HG02623 (cell line): Measurements from ENCODE around the gene EPHA10.
"Not testable (repeated sequence)": the region's sequence is repeated elsewhere in the genome, so short reads cannot be mapped to it uniquely, and the experiment has no call there.

Source experiments
- ATAC-seq: cut with Tn5 transposase; IDR thresholded peaks from one replicate; pipeline ENCODE4 v1.9.1; 2021; ENCODE audit warnings: moderate library complexity; ENCODE audit not compliant: unreplicated experiment

Gene EPHA10

DNA sequence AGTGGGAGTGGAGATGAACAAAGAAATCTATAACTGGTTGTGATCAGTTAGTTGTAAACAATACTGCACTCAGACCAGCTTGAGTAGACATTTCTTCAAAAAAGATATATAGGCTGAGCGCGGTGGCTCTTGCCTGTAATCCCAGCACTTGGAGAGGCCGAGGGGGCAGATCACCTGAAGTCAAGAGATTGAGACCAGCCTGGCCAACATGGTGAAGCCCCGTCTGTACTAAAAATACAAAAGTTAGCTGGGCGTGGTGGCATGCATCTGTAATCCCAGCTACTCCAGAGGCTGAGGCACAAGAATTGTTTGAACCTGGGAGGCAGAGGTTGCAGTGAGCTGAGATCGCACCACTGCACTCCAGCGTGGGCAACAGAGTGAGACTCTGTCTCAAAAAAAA lies 26.9 kb downstream of the EPHA10 start:
- ATAC-seq, result not testable (repeated sequence)

DNA sequence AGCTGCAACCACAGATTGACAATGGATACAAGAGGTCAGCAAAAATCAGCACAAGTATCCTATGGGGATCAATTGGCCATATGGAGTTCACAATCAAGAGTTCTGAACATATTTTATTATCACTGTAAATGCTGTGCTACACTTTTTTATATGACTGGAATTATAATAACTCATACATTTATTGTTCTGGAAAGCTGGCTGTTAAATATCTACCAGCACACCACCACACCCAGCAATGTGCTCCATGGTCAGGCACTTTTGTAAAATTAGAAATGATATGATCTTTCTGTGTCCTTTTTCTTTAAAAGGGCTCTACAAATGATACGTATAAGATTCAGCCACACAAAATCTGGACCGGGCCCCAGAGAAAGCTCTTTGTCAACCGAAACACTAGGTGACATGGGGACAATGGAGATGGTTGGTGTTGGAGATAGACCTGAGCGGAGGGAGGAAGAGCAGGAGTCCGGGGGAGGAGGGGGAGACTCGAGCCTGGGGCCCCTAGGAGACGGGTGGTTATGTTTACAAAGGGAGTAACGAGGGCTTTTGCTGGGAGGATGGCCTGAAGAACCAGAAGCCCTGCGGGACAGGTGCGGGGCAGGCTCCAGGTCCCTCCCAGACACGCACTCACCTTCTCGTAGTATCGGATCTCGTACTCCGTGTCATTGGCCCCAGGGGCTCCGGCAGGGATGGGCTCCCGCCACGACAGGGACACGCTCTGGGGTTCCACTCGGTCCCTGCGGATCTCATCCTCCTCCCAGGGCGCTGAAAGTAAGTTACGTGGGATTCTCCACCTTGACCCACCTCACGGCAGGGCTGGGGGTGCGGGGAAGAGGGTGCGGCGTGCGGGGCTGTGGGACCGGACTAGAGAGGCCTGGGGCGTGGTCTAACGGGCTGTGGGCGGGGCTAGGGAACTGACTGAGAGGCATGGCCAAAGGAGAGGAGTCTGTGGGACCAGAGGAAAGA lies 30.0 kb downstream of the EPHA10 start:
- ATAC-seq, result no peak

- ATAC-seq, result no peak
Measured at GRCh38 chr1:37732111-37732780, 32.7 kb downstream of the EPHA10 start.

DNA sequence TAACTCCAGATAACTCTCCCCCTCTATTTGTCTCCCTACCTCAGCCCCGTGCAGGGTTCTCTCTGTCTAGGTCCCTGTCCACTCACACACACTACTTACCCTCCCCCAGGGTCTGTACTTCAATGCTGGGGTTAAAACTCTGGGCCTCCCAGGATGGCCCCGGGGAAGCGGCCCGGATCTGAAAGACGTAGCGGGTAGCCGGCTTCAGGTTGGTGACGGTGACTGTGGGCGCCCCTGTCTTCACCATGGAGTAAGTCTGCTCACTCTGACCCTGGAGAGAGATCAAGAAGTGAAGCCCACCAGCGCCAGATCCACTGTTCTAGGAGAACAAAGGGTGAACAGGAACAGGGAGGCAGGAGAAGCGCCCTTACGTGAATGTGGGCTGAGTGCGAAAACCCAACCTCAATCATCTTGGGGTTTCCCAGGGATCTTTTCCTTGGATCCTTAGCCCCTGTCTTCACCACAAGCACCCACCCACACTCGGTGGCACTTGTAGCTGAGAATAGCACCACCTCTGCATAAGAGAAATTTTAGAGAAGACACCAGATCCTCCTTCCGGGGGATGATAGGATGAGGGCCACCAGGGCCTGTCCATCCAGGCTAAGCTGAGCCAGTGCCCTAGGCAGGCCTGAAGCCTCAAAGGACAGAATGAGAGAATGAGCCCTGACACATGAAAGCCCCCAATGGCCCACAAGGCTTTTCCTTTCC lies 33.5 kb downstream of the EPHA10 start:
- ATAC-seq, result no peak

GRCh38 chr1:37730376-37730775 lies 34.5 kb downstream of the EPHA10 start:
- ATAC-seq, result no peak

- no peak for ATAC-seq
Measured at GRCh38 chr1:37728416-37728815, 36.5 kb downstream of the EPHA10 start.

DNA sequence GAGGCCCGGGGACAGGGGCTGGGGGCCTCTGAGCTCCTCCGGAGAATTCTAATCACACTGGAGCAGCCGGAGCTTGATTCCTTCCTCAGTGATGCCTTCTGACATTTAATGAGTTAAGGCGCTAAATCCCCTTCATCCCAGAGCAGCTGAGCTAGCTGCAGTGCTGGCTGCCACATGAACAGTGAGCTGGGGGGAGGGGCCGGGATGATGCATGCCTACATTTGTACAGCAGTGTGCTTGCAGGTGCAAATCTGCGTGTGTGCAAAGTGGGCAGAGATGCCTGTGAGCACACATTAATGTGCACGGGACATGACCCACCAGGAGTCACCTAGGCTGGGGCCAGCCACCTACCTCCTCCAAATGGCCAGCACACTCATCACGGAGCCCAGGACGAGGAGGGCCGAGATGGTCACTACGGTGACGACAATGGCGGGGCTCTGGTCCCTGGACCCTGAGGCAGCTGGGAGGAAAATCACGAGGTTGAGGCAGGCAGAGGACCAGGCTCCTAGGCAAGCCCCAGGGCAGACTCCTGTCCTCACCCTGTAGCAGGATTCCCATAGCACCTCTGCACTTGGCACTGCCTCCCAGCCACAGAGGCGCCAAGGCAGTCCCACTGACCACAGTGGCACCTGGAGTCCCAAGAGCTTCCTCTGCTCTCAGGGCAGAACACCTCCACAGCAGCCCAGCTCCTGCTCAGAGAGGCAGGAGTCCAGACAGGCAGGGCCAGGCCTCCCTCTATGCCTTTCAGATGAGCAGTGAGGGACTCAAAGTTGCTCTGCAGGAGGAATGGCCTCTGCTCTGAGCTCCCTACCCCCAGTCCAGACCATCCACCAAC lies 38.0 kb downstream of the EPHA10 start:
- no peak for ATAC-seq

DNA sequence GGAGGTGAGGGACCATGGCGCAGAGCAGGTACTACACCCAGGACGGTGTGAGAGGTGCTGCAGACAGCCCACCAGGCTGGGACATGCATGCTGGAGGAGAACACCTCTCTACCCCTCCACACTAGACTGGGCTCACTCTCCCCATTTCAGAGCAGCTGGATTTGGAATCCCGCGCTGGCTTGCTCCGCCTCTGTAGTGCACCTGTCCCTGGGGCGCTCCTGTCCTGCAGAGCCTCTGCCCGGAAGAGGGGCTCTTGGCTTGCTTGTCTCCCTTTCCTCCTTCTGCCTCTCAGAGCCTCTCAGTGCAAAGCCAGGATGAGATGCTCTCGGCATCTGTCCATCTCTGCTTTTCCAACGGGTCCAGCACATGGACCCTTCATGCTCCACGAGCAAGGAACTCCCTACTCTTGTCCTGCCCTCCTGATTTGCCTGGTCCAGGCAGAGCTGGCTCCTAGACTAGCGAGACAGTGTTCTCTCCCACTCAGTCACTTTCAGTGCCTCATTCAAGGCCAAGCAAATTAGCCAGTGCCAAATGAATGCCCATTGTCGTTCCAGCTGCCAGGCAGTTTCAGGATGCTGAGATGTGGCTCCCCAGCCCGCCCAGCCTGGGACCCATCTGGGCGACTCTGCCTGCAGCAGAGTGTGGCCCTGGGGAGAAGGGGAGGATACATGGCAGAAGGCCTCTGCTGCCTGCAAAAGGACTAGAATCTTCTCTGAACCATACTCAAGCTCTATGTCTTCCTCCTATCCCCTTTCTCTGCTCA lies 38.9 kb downstream of the EPHA10 start:
- no peak for ATAC-seq

DNA sequence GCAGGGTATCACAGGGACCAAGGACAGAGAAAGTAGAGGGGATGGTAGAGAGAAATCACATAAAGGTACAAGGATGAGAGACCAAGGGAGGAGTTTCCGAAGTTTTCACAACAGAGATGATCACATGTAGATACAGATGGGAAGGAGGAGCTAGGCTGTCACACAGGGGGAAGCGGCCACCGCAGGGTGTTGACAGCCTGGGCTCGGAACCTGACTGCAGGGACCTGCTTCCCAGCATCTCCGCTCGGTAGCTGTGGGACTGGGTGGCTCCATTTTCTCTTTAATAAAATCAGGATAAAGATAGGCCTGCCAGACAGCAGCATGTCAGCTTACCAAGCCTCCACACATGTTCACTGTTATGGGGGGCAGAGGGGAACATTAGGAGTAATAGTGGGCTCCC lies 40.3 kb downstream of the EPHA10 start:
- ATAC-seq, result no peak

GRCh38 chr1:37723390-37724078 lies 41.4 kb downstream of the EPHA10 start:
- no peak for ATAC-seq

DNA sequence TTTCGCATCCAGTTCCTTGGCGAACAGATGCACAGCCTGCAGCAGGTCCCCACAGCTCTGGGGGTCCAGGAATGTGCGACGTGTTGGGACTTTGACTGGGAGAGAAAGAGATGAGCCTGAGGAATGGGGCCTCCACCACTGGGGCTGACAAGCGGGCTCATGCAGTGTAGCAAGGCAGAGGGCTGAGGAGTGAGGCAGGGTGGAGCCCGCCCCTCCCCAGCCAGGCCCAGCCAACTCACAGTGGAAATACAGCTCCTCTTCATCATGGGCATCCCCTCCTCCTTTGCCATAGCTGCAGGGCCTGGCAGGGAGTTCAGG lies 41.9 kb downstream of the EPHA10 start:
- ATAC-seq, result no peak

GRCh38 chr1:37722181-37723071 lies 42.5 kb downstream of the EPHA10 start:
- no peak for ATAC-seq

DNA sequence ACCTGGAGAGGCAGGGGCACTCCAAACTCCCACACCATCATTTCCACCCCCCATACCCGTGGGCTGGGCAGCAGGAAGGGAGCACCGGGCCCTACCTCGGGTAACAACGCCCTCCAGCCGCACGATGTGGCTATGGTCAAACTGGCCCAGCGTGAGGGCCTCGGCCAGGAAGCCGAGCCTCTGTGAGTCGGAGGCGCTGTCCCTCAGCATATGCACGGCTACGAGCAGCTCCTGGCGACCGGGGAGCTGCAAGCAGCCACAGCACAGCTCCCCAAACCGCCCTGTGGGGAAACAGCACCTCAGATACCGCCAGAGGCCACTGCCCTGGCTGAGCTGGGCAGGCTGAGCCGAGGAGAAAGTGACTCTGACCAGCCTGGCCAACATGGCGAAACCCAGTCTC lies 43.4 kb downstream of the EPHA10 start:
- no peak for ATAC-seq

DNA sequence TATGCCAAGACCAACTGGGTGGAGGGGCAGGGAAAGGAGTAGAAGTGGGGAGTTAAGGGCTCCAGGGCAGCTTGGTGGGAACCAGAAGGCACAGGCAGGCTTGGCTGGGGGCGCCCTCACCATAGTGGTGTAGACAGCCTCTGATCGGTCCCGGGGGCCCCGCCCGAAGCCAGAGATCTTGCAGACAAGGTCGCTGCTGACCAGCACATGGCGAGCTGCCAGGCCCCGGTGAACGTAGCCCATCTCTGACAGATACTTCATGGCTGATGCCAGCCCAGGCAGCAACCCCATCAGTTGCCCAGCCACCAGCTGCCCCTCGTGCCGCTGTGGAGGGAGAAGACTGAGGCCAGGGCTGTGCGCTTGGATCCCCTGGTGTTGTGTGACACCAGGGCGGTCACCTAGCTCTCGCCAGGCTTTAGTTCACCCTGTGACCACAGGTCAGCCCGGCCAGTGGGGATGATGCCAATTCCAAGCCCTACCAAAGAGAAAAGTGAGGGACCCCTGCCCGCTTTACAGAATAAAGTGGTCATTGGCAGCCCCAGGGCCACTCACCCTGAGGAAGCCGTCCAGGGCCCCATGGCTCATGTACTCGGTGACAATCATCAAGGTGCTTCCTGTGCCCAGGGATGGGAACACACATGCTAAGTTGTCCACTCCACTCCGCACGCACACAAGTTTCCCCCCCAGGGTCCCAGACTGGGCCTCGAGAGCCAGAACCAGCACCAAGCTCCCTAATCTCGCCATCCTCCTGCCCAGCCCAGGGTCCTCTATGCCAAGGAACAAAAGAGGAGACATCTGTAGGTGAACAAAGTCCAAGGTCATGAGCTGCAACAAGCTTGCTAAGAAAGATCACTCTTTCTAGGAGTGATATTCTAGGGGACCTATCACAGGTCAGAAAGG lies 44.4 kb downstream of the EPHA10 start:
- ATAC-seq, result no peak

DNA sequence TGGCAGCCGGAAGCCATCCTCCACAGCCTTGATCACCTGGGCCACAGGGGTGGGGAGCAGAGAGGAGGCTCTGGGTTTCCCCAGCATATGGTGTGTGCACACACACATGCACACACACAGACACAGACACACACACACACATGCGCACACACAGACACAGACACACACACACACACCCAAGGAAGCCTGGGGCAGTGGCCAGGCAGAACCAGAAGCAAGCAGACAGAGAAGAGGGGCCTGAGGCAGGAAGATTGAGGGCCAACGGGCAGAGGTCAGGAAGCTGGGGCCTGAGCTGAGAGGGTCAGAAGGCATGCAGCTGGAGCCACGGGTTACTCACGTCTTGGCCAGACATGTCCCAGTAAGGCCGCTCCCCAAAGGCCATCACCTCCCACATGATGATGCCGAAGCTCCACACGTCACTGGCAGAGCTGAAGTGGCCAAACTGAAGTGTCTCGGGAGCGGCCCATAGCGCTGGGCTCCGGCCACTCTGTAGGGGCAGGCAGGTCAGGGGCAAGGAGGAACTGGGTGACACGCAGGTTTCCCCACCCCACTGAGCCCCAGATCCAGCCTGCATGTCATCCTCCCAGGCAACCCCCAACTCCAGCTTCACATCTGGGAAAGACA lies 45.2 kb downstream of the EPHA10 start:
- ATAC-seq, result no peak

DNA sequence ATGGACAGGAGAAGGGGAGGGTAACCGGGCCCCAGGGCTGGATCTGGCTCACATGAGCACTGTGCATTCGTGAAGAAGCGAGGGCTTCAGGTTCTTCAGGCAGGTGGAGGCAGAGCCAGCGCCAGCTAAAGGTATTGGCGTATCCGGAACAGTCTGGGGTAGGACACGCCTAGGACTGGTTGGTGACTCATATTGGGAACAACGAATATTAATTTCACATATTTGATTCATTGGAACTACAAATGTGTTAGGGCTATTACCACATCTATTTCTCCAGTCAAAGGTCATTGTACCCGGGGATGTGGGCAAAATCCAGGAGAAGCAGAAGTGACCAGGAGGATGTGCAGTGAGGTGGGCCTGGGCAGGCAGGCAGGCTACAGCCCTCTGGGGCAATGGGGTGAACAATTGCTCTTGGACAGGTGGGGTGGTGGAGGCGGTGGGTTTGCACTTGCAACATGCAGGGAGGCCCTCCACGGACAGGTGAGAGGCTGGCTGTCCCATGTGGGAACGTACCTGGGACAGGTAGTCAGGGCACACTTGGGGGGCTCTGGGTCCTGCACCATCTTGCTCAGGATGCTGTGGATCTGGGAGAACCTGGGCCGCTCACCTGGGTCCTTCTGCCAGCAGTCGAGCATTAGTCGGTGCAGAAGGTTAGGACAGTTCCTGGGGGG lies 45.9 kb downstream of the EPHA10 start:
- ATAC-seq, result no peak
